Measurements from ENCODE around the gene SPRR2D. TPM values are rescaled to one million over a fixed set of nuclear protein-coding genes. Genes with fewer than 3 reads are reported as not detected.
"Not testable (repeated sequence)": the region's sequence is repeated elsewhere in the genome, so short reads cannot be mapped to it uniquely, and the experiment has no call there.

SPRR2D gene
- total RNA-seq, 8 experiments from 2014 or later, result 0.52 TPM; not detected in 7

GRCh38 chr1:153032677-153033308 is 8.1 kb downstream of the SPRR2D start:
- peak in 3 of 8 experiments; percentile 49 to 100 (median 99) for ATAC-seq (replicated peaks in 6 of 8)
- Histone ChIP-seq H3K4me3 (no peak overlapping the region), H3K4me1 (replicated peaks in 1 of 2) (no peaks in the 10 kb centered on the region), H3K27ac (no peak overlapping the region)
- in situ Hi-C loops (cut with MboI; ENCODE audit: low pct_unique_long_range_greater_than_20kb in 2 of 9, low sequenced_read_pairs in 9 of 9, unreplicated experiment in 9 of 9), result no loop called here
- WGBS, 10 experiments, result 40 to 83% (median 64%) methylated on average over 1 to 3 of the region's 3 CpGs; no CpG with 5 or more reads in 2 of the 10 experiments

DNA sequence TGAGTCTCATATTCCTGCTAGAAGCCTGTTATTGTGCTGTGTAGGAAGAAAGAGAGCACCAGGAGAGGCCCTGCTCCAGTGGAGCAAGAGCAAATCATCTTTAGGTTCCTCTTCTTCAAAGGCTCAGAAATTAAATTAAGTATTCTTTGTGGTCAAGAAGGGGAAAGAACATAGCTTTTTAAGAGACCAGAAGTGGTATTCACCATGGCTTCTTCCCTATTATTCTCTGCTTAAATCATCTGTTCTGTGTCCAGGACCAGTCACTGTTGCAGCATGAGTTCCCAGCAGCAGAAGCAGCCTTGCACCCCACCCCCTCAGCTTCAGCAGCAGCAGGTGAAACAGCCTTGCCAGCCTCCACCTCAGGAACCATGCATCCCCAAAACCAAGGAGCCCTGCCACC is 8.8 kb downstream of the SPRR2D start:
- H3K4me1 ChIP-seq (replicated peaks in 1 of 2), result no peaks in the 10 kb centered on the region
- H3K27ac ChIP-seq, result no peak overlapping the region
- in situ Hi-C loops (cut with MboI; ENCODE audit: low pct_unique_long_range_greater_than_20kb in 2 of 9, low sequenced_read_pairs in 9 of 9, unreplicated experiment in 9 of 9), result no loop called here
- no peak overlapping the region for H3K4me3 ChIP-seq
- ATAC-seq (replicated peaks in 6 of 8), result no peak

DNA sequence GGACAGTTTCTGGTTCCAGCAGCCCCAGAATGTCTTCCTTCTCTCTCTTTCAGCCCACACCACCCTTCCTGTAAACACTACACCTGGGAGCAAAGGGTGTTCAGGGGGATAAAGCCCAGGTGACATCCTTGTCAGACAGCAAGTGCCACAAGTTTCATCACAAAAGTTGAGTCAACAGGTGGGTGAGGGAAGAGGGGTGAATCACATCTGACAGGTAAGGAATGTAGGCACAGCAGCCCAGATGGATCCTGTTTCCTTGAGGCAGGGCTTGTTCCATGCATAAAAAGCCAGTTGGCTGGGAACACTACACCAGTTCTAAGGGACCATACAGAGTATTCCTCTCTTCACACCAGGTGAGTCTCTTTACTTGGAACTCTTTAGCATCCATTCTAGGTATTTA is 10.0 kb downstream of the SPRR2D start, which contains the start of gene SPRR1B:
SPRR1B (plus strand) TSS at position 309 of the 400 bp plus-strand sequence. CDS start 1,143 bp downstream, outside the sequence.
- no peak for ATAC-seq (replicated peaks in 6 of 8)

GRCh38 chr1:153028766-153029165 is 12.2 kb downstream of the SPRR2D start:
- in situ Hi-C loops (cut with MboI; ENCODE audit: low pct_unique_long_range_greater_than_20kb in 2 of 9, low sequenced_read_pairs in 9 of 9, unreplicated experiment in 9 of 9), result no loop called here
- H3K4me1 ChIP-seq (replicated peaks in 1 of 2), result no peaks in the 10 kb centered on the region

More for the DNA sequence above, 10.0 kb downstream of the SPRR2D start, which contains the start of gene SPRR1B:
- in situ Hi-C loops (cut with MboI; ENCODE audit: low pct_unique_long_range_greater_than_20kb in 2 of 9, low sequenced_read_pairs in 9 of 9, unreplicated experiment in 9 of 9), result no loop called here
- Histone ChIP-seq H3K27ac (no peak within 1 kb of the TSS), H3K4me3 (no peak within 1 kb of the TSS), H3K4me1 (replicated peaks in 1 of 2) (no peaks in the 10 kb centered on the region)

GRCh38 chr1:153025797-153026196 is 15.1 kb downstream of the SPRR2D start:
- no peak for ATAC-seq (replicated peaks in 6 of 8)
- in situ Hi-C loops (cut with MboI; ENCODE audit: low pct_unique_long_range_greater_than_20kb in 2 of 9, low sequenced_read_pairs in 9 of 9, unreplicated experiment in 9 of 9), result no loop called here
- Histone ChIP-seq H3K4me3 (no peak overlapping the region), H3K27ac (no peak overlapping the region), H3K4me1 (replicated peaks in 1 of 2) (no peaks in the 10 kb centered on the region)
- WGBS, 10 experiments, result 14 to 75% (median 44%) methylated on average over 1 of the region's 1 CpG; no CpG with 5 or more reads in 3 of the 10 experiments

More at GRCh38 chr1:153028766-153029165, 12.2 kb downstream of the SPRR2D start:
- 0 to 57% (median 38%) methylated on average over 1 of the region's 1 CpG; no CpG with 5 or more reads in 3 of the 10 experiments for WGBS, 10 experiments
- Histone ChIP-seq H3K27ac (no peak overlapping the region), H3K4me3 (no peak overlapping the region)
- ATAC-seq (replicated peaks in 6 of 8), result no peak

DNA sequence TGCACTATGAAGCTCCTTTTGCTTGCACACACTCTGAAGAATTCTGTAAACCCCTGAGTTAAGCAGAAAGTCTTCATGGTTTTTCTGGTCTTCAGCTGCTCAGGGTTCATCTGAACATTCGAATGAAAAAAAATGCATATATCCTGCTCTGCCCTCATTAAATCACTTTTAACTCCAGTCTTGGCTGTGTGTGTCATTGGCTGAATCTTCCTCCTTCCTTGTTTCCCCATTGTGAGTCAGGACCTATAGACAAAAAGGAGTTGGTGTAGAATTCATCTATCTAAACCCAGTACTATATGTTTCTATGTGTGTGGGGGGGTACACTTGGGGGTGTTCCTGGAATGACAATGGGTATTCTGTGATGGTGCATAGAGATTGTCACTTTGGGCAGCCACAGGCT is 16.5 kb downstream of the SPRR2D start:
- WGBS, 10 experiments, result 0 to 75% (median 40%) methylated on average over 1 of the region's 1 CpG; no CpG with 5 or more reads in 1 of the 10 experiments
- H3K4me1 ChIP-seq (replicated peaks in 1 of 2), result no peaks in the 10 kb centered on the region
- ATAC-seq (replicated peaks in 6 of 8), result no peak
- H3K4me3 ChIP-seq, result no peak overlapping the region
- in situ Hi-C loops (cut with MboI; ENCODE audit: low pct_unique_long_range_greater_than_20kb in 2 of 9, low sequenced_read_pairs in 9 of 9, unreplicated experiment in 9 of 9), result no loop called here
- H3K27ac ChIP-seq, result no peak overlapping the region

DNA sequence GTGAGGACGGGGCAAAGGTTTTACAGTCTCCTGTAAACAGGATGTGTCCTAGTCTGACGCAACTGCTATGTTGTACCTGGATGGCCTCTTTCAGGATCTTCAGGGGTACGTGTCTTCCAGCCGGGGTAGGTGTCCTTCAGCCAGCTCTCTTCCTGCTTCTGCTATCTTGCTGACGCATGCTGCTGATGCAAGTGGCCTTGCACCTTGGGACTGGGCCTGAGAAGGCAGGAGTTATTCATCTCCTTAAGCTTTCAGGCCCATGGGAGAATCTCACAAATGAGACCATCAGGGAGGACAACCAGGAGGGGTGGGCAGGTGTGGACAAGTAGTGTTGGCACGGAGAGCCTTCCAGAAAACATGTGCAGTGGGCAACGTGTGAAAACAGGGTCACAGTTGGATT is 17.8 kb downstream of the SPRR2D start:
- no peak overlapping the region for H3K4me3 ChIP-seq
- H3K4me1 ChIP-seq (replicated peaks in 1 of 2), result no peaks in the 10 kb centered on the region
- WGBS, 10 experiments, result 0 to 100% (median 70%) methylated on average over 1 to 7 of the region's 7 CpGs; no CpG with 5 or more reads in 2 of the 10 experiments
- H3K27ac ChIP-seq, result no peak overlapping the region
- ATAC-seq (replicated peaks in 6 of 8), result no peak
- in situ Hi-C loops (cut with MboI; ENCODE audit: low pct_unique_long_range_greater_than_20kb in 2 of 9, low sequenced_read_pairs in 9 of 9, unreplicated experiment in 9 of 9), result no loop called here

DNA sequence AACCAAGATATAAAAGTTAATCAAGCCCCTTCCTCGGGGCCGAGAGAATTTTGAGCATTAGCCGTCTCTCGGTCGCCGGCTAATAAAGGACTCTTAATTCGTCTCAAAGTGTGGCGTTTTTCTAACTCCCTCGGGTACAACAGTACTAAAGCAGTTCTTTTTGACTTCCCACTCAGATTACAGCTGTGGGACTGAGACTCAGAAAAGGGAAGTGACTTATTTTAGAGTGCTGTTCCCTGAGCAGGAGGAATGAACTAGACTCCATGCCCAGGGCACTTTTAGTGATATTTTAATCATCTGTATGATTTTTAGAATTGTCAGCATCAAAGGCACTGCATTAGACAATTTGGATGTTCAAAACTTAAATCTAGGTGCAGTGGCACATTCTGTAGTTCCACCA is 18.6 kb downstream of the SPRR2D start:
- H3K4me3 ChIP-seq; ATAC-seq (replicated peaks in 6 of 8); in situ Hi-C loops (cut with MboI; ENCODE audit: low pct_unique_long_range_greater_than_20kb in 2 of 9, low sequenced_read_pairs in 9 of 9, unreplicated experiment in 9 of 9); H3K27ac ChIP-seq; H3K4me1 ChIP-seq (replicated peaks in 1 of 2): not testable (repeated sequence)
- WGBS, 10 experiments, result 40 to 77% (median 68%) methylated on average over 2 to 9 of the region's 9 CpGs; no CpG with 5 or more reads in 6 of the 10 experiments

DNA sequence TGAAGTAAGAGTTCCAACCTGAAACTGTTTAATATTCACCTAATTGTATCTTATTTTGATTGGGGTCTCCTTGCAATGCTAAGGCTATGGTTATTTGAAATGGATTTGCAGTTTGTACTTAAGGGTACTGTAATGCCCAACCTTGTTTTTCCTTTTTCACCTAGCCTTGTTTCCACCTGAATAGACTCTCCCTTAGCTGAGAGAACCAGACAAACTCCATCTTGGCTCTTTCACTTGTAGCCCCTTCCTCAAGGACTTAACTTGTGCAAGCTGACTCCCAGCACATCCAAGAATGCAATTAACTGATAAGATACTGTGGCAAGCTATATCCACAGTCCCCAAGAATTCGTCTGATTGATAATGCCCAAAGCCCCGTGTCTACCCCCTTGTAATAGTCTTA is 19.1 kb downstream of the SPRR2D start:
- H3K4me3 ChIP-seq; ATAC-seq (replicated peaks in 6 of 8); H3K27ac ChIP-seq; in situ Hi-C loops (cut with MboI; ENCODE audit: low pct_unique_long_range_greater_than_20kb in 2 of 9, low sequenced_read_pairs in 9 of 9, unreplicated experiment in 9 of 9); H3K4me1 ChIP-seq (replicated peaks in 1 of 2): not testable (repeated sequence)
- 0 to 67% (median 40%) methylated on average over 1 to 2 of the region's 2 CpGs; no CpG with 5 or more reads in 5 of the 10 experiments for WGBS, 10 experiments

- H3K4me1 ChIP-seq (replicated peaks in 1 of 2); H3K27ac ChIP-seq; ATAC-seq (replicated peaks in 6 of 8); H3K4me3 ChIP-seq; in situ Hi-C loops (cut with MboI; ENCODE audit: low pct_unique_long_range_greater_than_20kb in 2 of 9, low sequenced_read_pairs in 9 of 9, unreplicated experiment in 9 of 9): not testable (repeated sequence)
- 21 to 69% (median 56%) methylated on average over 1 to 8 of the region's 8 CpGs; no CpG with 5 or more reads in 2 of the 10 experiments for WGBS, 10 experiments
Observed at GRCh38 chr1:153011235-153011758, 29.6 kb downstream of the SPRR2D start.

DNA sequence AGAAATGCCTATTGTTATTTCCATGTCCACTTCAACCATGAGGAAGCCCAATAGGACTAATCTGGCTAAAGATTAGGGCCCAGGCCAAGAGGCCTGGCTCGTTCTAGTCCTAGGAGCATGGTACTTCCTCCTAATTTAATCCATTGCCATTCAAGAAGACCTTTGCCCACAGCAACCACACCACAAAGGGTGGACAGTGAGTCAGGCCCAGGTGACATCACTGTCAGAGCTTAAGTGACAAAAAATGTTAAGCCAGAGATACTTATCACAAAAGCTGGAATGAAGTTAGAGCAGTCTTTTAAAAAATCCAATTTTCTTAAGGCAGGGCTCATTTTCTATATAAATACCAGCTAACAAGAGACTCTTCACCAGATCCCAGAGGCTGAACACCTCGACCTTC is 39.5 kb downstream of the SPRR2D start, which contains the start of gene SPRR3:
SPRR3 (plus strand) TSS at position 368 of the 400 bp plus-strand sequence. CDS start 1,272 bp downstream, outside the sequence.
- H3K4me3 ChIP-seq, result no peak within 1 kb of the TSS
- 0 to 60% (median 17%) methylated on average over 1 to 2 of the region's 2 CpGs; no CpG with 5 or more reads in 1 of the 10 experiments for WGBS, 10 experiments
- in situ Hi-C loops (cut with MboI; ENCODE audit: low pct_unique_long_range_greater_than_20kb in 2 of 9, low sequenced_read_pairs in 9 of 9, unreplicated experiment in 9 of 9), result no loop called here
- H3K4me1 ChIP-seq (replicated peaks in 1 of 2), result no peaks in the 10 kb centered on the region
- no peak within 1 kb of the TSS for H3K27ac ChIP-seq
- no peak for ATAC-seq (replicated peaks in 6 of 8)

DNA sequence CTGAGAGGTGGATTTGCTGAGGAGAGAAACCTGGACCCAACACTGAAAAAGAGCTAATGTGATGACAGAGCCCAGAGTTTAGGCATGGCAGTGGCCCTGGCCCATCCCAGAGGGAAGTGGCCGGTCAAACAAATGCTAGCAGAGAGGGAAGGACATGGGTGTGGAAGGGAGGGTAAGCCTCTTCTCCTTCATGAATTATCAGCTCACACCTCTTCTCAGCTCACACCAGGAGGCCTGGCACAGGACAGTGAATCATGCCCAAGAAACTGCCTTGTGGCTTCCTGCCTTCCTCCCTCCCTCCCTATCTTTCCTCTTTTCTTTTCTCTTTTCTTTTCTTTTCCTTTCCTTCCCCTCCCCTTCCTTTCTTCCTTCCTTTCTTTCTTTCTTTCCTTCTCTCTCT is 40.6 kb downstream of the SPRR2D start:
- in situ Hi-C loops (cut with MboI; ENCODE audit: low pct_unique_long_range_greater_than_20kb in 2 of 9, low sequenced_read_pairs in 9 of 9, unreplicated experiment in 9 of 9), result no loop called here

GRCh38 chr1:152999818-153000217 is 41.1 kb downstream of the SPRR2D start:
- no peaks in the 10 kb centered on the region for H3K4me1 ChIP-seq (replicated peaks in 1 of 2)
- in situ Hi-C loops (cut with MboI; ENCODE audit: low pct_unique_long_range_greater_than_20kb in 2 of 9, low sequenced_read_pairs in 9 of 9, unreplicated experiment in 9 of 9), result no loop called here
- no peak for ATAC-seq (replicated peaks in 6 of 8)
- WGBS, 10 experiments, result 0 to 74% (median 48%) methylated on average over 1 to 5 of the region's 6 CpGs
- no peak overlapping the region for H3K4me3 ChIP-seq
- no peak overlapping the region for H3K27ac ChIP-seq

More for the DNA sequence above, 40.6 kb downstream of the SPRR2D start:
- WGBS, 10 experiments, result 0 to 100% (median 60%) methylated on average over 1 of the region's 1 CpG; no CpG with 5 or more reads in 3 of the 10 experiments
- Histone ChIP-seq H3K27ac (no peak overlapping the region), H3K4me3 (no peak overlapping the region), H3K4me1 (replicated peaks in 1 of 2) (no peaks in the 10 kb centered on the region)
- peak in 2 of 8 experiments; percentile 80 to 81 for ATAC-seq (replicated peaks in 6 of 8)
